ENCODE results near the gene MCC. TPM values are rescaled to one million over a fixed set of nuclear protein-coding genes. Genes with fewer than 3 reads are reported as not detected.
A peak's percentile ranks its signal among the peaks of the same experiment; 100 is the strongest.

MCC gene
- total RNA-seq, 1 donor from 2014 or later: 22.7 TPM

DNA sequence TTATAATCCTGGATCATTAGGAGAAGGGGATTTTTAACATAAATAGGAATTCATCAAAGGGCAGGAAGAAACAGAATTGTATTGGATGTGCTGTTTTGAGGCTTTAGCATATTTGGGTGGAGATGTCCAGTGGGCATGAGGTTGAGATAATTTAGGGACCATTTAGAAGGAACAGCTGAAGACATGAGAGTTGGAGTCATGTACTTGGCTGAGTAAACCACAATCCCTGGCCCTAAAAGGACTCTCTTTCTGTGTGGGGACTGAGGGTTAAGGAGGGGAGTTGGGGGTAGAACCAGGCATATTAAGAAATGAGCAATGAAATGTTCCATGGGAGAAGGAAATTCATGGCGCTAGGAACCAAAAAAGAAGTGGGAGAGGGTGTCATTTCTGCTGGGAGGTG lies 450.1 kb downstream of the MCC start:
- Mint-ChIP-seq H3K27ac (ENCODE audit: unreplicated experiment) (no peak overlapping the region), H3K4me1 (ENCODE audit: unreplicated experiment) (peaks cover 2% of the 10 kb centered on the region), H3K36me3 (ENCODE audit: low read depth, unreplicated experiment) (peaks cover 33% of the 10 kb centered on the region), H3K9me3 (ENCODE audit: unreplicated experiment) (no peaks in the 10 kb centered on the region), H3K4me3 (ENCODE audit: unreplicated experiment) (no peak overlapping the region), H3K27me3 (ENCODE audit: unreplicated experiment) (peaks cover 7% of the 10 kb centered on the region)
- TF ChIP-seq, protein P1, sequence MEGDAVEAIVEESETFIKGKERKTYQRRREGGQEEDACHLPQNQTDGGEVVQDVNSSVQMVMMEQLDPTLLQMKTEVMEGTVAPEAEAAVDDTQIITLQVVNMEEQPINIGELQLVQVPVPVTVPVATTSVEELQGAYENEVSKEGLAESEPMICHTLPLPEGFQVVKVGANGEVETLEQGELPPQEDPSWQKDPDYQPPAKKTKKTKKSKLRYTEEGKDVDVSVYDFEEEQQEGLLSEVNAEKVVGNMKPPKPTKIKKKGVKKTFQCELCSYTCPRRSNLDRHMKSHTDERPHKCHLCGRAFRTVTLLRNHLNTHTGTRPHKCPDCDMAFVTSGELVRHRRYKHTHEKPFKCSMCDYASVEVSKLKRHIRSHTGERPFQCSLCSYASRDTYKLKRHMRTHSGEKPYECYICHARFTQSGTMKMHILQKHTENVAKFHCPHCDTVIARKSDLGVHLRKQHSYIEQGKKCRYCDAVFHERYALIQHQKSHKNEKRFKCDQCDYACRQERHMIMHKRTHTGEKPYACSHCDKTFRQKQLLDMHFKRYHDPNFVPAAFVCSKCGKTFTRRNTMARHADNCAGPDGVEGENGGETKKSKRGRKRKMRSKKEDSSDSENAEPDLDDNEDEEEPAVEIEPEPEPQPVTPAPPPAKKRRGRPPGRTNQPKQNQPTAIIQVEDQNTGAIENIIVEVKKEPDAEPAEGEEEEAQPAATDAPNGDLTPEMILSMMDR (IDR thresholded peaks at IDR 0.05; ENCODE audit: unreplicated experiment): no peak
- DNase-seq (ENCODE audit: low spot score): no peak

DNA sequence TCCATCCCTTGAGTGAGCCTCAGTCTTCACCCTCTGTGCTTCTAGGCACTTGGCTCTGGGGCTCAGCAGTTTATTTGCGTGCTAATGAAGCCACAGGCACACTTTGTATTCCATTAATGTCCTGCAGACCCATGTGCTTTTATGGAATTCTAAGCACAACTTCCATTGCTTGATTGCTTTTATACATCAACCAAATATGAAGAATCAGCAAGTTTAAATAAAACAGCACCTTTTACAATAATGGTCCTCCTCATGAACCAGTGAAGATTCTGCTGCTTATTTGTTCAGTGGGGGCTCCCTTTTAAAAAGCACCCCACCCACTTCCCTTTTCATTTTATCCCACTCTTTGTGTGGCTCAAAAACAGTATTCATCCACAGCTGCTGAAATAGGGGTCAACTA lies 451.4 kb downstream of the MCC start:
- peaks cover 7% of the 10 kb centered on the region for H3K27me3 Mint-ChIP-seq (ENCODE audit: unreplicated experiment)
- peaks cover 2% of the 10 kb centered on the region for H3K4me1 Mint-ChIP-seq (ENCODE audit: unreplicated experiment)
- no peak overlapping the region for H3K4me3 Mint-ChIP-seq (ENCODE audit: unreplicated experiment)
- TF ChIP-seq, protein P1 (IDR thresholded peaks at IDR 0.05; ENCODE audit: unreplicated experiment): no peak
- H3K27ac Mint-ChIP-seq (ENCODE audit: unreplicated experiment): no peak overlapping the region
- H3K9me3 Mint-ChIP-seq (ENCODE audit: unreplicated experiment): no peaks in the 10 kb centered on the region
- peaks cover 33% of the 10 kb centered on the region for H3K36me3 Mint-ChIP-seq (ENCODE audit: low read depth, unreplicated experiment)
- DNase-seq (ENCODE audit: low spot score): no peak

DNA sequence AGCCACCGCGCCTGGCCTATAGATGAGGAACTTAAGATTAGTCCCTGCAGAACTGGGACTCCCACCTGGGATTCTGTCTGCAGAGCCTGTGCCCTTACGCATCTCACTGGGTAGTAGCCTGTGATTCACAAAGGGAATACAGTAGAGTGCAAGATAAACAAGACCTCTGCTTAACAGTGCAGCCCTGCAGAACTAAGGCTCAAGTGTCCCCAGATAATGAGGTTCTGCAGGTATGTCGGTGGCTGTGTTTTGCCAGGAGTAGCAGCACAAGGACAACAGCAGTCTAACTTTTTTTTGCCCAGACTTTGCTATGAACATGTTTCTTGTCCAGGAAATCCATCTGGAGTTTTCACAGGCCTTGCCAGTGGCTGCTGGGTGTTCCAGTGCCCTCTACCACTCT lies 451.9 kb downstream of the MCC start:
- no peak for DNase-seq (ENCODE audit: low spot score)
- H3K27ac Mint-ChIP-seq (ENCODE audit: unreplicated experiment): no peak overlapping the region
- H3K4me3 Mint-ChIP-seq (ENCODE audit: unreplicated experiment): no peak overlapping the region
- TF ChIP-seq, protein P1 (IDR thresholded peaks at IDR 0.05; ENCODE audit: unreplicated experiment): no peak
- peaks cover 7% of the 10 kb centered on the region for H3K27me3 Mint-ChIP-seq (ENCODE audit: unreplicated experiment)
- no peaks in the 10 kb centered on the region for H3K9me3 Mint-ChIP-seq (ENCODE audit: unreplicated experiment)
- peaks cover 33% of the 10 kb centered on the region for H3K36me3 Mint-ChIP-seq (ENCODE audit: low read depth, unreplicated experiment)
- peaks cover 7% of the 10 kb centered on the region for H3K4me1 Mint-ChIP-seq (ENCODE audit: unreplicated experiment)

DNA sequence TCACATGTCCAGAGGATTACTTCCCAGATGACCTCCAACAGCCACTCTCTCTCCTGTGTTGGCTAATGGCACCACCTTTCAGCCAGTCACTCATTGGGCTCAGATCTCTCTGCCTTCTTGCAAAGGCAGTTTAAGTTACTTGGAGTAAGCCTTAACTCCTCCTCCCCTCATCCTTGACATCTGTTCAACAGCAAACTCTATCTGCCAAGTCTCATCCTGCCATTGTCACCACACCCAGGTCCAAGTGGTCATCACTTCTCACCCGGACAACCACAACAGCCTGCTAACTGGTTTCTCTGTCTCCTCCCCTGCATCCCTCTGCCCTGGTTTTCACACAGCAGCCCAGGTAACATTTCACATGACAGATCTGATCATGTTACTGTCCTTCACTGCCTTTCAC lies 453.2 kb downstream of the MCC start:
- no peak overlapping the region for H3K4me3 Mint-ChIP-seq (ENCODE audit: unreplicated experiment)
- H3K36me3 Mint-ChIP-seq (ENCODE audit: low read depth, unreplicated experiment): peaks cover 33% of the 10 kb centered on the region
- H3K4me1 Mint-ChIP-seq (ENCODE audit: unreplicated experiment): peaks cover 17% of the 10 kb centered on the region
- DNase-seq (ENCODE audit: low spot score): no peak
- TF ChIP-seq, protein P1 (IDR thresholded peaks at IDR 0.05; ENCODE audit: unreplicated experiment): no peak
- no peaks in the 10 kb centered on the region for H3K9me3 Mint-ChIP-seq (ENCODE audit: unreplicated experiment)
- no peak overlapping the region for H3K27ac Mint-ChIP-seq (ENCODE audit: unreplicated experiment)
- H3K27me3 Mint-ChIP-seq (ENCODE audit: unreplicated experiment): peaks cover 7% of the 10 kb centered on the region

DNA sequence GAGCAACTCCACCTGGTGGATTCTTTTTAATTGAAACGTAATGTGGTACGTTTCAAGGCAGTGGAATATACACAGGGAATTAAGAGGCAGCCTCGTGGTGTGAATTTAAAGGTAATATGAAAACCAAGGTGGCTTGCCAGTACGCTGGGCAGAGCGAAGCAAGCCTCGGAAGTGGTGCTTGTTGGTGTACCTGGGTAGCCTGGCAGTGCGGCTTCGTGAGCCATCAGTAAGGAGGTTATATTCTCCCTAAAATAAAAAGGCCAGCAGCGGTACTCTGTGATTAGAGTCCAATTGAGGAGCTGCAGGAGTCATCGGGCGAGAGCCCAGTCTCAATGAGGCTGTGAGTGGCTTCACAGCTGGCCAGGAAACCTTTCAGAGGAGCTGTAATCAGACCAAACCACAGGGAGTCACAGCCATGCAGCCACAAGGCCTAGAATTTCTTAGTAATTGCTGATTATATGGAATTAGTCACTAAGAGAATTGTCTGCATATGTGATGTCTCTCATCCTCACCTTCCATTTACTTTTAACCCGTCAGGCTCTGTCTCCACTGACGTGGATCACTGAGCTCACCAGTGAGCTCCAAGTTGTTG lies 454.0 kb downstream of the MCC start:
- no peak overlapping the region for H3K4me3 Mint-ChIP-seq (ENCODE audit: unreplicated experiment)
- TF ChIP-seq, protein P1 (IDR thresholded peaks at IDR 0.05; ENCODE audit: unreplicated experiment): no peak
- DNase-seq (ENCODE audit: low spot score): no peak
- H3K27me3 Mint-ChIP-seq (ENCODE audit: unreplicated experiment): peaks cover 11% of the 10 kb centered on the region
- H3K9me3 Mint-ChIP-seq (ENCODE audit: unreplicated experiment): no peaks in the 10 kb centered on the region
- peak overlapping the region; percentile 33 for H3K27ac Mint-ChIP-seq (ENCODE audit: unreplicated experiment)
- peaks cover 17% of the 10 kb centered on the region for H3K4me1 Mint-ChIP-seq (ENCODE audit: unreplicated experiment)
- H3K36me3 Mint-ChIP-seq (ENCODE audit: low read depth, unreplicated experiment): peaks cover 33% of the 10 kb centered on the region

Data from endothelial cell (in vitro differentiated cells).